Inferior parietal cortex (tissue), 1 donor: Measurements from ENCODE around the gene SELP.
A peak's percentile ranks its signal among the peaks of the same experiment; 100 is the strongest.

ENCODE experiments used
- DNase-seq: peaks from one replicate; pipeline ENCODE4 v3.0.0-alpha.2; 2016; ENCODE audit errors: extremely low spot score

SELP gene

DNA sequence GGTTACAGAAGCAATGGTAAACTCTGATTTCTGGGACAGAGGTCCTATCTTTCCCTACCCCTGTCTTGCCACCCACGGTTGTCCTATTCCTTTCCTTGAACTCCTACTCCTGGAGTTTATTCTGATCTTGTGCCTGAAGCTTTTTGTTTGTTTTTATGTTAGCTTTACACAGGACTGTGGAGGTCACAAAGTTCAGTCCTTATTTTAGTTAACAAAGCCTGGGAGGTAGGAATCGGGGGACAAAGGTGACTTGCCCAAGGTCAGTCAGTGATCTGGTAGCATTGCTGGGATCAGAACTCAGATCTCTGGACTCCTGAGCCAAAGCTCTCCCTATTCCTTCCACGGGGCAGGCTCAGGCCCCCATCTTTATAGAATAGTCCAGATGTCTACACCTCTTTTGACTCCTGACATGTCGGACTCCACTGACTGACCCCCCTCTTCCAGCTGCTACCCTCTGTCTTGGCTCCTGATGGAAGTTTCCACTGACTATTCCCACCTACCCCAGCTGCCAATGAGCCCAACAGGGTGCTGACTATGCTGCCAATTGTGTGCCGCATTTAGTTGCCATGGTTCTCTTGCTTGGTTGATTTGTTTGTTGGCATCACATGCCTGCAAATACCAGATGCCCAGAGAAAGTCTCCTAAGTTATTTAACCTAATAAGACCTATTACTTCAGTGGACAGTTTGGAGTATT, 53.5 kb downstream of the SELP start:
- no peak for DNase-seq

DNA sequence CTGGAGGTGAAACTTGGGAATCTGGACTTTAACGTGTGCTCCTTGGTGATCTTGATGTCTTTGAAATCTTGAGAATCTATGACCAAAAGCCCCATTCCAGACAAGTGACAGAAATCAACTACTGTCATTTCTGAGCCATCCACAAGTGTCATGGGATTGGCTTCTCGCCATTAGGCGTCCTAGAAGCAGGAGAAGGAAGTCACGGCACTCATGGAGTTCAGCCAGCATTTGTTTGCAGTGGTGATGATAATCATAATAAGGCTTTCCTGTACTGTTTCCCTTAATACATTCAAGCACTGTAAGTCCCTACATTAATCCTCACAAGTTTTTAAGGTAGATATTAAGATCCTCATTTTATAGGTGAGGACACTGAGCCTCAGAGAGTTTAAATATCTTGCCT, 55.6 kb downstream of the SELP start:
- no peak for DNase-seq

DNA sequence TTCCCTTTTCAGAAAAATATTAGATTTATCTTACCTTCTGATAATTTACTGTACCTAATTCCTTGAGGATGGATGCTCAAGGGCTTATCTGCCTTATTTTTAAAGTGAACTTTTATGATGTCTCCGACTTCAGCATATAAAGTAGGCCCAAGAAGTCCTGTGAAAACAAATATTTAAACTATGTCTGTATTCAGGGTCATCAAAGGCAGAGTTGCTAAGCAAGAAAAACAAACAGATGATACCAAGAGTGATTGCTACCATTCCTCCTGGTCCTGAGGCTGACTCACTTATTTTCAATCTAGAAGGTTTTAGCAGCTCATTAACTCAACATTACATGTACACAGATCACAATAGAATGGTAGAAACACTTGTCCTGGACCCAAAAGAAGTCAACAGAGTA, 57.7 kb downstream of the SELP start:
- no peak for DNase-seq

DNA sequence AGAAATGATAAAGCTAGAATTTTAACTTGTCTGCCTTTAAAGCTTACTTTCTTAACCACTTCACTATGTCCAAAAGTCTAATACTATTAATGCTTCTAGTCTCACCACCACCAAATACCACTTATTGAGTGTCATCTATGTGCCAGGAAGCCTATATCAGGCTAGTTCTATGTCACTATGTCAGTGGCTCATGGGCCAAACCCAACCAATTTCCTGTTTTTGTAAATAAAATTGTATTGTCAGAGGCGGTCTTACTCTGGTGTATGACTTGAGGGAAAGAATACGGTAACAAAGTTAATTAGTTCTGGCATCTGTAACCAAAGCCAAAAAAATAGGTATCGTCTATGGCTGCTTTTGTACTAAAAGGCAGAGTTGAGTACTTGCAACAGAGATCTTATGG, 58.5 kb downstream of the SELP start:
- DNase-seq: no peak

DNA sequence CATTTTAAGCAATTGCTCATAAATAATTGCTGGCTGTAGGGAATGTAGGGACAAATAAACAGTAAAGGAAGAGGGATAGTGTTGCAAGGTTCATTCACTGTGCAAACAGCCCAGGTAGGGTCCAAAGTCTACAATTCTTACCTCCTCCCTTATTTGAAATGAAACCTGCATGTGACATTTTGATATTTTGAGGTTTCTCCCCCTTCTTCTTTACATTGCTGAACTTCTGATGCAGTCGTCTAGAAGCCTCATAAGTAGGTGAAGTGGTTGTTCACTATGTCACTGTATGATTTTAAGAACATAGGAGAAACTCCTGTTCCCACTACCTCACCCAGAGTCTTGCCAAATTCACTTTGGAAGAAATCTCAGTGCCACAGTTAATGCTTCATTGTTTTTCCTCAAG, 59.8 kb downstream of the SELP start:
- DNase-seq: no peak

DNA sequence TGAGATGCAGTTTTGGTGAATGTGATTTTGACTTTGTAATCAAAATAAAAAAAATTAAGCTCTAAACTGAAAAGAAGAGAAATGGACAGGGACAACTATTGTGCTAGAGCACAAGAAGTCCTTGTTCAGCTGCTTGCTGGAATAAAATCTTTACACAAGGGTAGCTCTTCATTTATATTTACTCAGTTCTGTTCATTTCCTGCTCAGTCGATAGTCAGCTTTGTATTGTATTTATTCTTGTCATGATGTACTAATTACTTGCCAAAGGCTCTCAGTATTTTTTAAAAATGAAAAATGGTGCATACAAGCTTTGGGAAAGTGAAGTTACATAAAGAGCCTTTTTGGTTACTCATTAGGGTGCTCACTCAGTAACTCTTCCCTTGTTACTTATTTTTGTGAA, 61.4 kb downstream of the SELP start:
- no peak for DNase-seq

DNA sequence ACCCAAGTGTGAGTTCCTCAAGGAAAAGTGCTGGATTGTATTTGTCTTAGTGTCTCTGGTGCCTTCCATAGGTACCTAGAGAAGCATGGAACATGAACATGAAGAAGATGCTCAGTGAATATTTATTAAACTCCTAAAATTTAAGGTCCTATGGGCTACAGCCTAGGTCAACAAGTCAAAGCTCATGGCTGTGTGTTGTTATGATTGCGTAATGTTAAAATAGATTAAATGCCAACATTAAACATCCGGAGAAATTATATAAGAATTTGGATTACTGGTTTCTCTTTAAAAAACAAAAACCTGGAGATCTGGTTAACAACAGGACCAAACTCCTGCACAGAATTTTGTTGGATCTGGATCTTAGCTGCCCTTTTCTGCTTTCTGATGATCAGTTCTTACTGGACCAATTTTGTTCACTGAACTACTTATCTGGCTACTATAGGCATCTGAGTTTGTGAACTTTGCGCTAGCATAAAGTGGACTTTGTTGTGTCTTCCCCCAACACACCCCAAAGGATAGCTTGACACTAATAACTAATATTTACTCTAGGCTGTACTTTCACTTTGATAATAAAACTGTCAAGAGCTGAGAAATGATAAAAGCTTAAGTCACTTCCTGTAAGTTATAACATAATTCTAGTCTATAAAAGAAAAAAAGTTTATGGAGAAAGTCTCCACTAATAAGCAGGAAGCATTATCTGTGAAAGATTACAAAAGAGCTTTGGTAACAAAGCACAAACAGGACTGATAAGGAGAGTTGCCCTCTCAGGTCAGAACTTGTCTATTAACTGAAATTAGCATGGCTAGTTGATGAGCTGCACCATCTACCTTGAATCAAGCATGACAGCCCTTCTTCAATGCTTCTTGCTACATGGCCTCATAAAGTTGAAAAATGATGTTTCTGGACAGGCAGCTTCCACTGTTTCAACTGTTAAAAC, 64.3 kb downstream of the SELP start:
- no peak for DNase-seq

DNA sequence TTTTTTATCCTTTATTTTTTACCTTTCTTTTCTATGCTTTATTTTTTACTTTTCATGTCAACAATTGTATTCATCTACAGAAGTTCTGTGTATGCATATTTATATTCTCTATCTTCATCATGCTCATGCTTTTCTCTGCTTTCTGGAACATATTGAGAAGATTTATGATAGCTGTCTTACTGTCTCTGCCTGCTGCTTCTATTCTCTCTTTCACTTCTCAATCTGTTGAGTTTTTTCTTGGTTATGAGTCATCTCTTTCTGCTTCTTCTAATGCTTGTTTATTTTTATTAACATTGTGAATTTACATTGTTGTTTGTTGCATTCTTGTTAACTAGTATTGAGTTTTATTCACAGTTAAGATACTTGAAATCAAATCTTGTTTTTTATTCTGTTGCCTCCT, 66.3 kb downstream of the SELP start:
- DNase-seq: no peak

DNA sequence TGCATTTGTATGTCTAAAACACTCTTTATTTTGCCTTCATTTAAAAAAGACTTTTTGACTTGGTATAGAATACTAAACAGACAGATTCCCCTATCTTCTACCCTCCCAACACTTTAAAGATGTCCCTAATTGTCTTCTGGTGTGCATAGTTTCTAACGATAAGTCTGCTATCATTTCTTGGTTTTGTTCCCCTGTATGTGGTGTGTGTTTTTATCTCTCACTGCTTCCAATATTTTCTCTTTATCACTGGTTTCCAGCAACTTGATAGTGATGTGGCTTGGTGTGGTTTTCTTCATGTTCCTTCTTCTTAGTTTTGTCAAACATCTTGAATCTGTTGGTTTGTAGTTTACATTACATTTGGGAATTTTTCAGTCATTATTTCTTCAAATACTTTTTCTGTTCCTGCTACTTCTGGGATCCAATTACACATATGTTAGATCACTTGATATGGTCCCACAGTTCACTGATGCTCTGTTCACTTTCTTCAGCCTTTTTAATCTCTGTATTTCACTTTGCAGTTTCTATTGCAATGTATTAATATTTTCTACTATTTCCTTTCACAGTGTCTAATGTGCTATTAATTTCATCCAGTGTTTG, 66.8 kb downstream of the SELP start:
- no peak for DNase-seq

DNA sequence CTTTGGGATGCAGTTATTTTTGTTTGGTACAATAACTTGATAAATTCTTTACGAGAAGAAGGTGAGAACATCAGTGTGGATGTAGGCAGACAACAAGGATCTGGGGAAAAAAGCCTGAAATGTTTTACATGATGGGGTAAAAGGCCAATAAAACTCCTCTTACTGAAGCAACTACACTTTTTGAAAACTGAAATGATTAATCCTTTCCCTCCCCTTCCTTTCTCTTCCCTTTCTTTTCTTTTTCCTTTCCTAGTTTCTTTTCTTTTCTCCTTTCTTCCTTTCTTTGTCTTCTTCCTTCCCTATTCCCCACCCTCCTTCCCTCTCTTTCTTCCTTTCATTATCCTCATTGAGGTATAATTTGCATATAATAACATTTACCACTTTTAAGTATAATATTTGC, 68.2 kb downstream of the SELP start:
- DNase-seq: no peak

DNA sequence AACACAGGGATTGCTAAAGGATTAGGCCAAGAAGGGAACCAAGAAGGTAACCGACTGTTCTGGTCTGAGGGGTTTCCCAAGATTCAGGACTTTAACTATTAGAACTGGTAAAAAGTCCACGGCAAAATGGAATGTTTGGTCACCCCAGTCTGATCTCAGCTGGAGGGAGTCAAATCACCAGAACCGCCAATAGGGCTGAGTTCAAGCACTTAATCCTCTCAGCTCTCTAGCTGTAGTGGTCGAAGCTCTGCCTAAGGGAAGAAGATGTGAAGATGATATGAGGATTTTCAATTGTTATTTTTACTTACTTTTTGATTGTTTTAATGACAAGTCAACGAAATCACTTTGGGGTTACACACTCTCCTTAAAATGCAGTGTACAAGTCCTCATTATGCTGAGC, 72.8 kb downstream of the SELP start:
- DNase-seq: no peak

DNA sequence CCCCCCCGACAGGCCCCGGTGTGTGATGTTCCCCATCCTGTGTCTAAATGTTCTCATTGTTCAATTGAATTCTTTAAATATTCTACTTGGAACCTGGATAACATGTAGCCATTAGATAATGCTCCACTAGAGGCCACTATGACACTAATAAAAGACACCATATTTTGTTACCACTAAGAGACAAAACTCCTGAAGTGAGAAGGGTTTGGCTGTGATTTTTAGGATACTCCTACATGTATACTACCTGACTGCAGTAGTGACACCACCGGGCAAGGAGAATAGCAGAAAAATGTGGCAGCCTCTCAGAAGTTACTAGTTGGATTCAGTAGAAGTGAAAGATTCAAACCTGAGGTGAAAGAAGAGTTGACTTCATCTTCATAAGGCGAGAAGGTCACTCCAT, 79.6 kb downstream of the SELP start:
- peak; percentile 47 for DNase-seq

DNA sequence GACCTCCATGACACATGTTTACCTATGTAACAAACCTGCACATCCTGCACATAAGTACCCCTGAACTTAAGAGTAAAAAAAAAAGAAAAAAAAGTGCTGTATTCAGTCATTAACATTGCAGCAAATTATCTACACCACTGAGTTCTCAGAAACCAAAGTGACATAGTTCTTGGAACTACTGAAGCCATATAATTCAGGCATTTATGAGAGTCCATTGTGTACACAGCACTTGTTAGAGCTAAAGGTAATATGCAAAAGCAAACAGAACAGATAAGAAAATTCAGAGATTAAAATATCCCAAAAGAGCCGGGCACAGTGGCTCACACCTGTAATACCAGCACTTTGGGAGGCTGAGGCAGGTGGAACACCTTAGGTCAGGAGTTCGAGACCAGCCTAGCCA, 81.6 kb downstream of the SELP start:
- DNase-seq: no peak

DNA sequence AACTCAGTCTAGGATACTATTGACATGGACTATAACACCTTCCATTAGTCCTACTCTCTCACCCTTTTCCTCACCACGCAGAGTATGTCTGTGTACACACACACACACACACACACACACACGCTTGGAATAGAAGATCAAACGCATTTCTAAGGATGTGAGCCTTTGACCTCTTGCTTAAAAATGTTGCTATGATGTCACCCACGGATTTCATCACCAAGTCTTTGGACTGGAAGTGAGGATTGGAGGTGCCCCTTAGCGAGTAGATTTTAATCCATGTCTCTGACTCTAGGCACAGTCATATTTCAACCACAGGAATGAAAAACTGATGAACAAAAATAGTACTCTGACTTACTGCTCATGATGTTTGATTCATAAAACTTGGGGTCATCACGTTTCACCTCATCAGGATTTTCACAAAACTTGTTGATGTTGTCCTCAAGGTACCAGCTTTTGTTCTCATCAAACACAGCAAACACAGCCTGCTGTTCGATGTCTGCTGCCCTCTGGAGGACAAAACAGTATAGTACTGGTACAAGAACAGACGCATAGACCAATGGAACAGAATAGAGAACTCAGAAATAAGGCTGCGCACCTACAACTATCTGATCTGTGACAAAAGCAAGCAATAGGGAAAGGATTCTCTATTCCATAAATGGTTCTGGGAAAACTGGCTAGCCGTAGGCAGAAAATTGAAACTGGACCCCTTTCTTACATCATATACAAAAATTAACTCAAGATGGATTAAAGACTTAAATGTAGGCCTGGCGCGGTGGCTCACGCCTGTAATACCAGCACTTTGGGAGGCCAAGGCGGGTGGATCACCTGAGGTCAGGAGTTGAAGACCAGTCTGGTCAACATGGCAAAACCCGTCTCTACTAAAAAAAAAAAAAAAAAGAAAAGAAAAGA, 83.6 kb downstream of the SELP start:
- peak; percentile 89 for DNase-seq

DNA sequence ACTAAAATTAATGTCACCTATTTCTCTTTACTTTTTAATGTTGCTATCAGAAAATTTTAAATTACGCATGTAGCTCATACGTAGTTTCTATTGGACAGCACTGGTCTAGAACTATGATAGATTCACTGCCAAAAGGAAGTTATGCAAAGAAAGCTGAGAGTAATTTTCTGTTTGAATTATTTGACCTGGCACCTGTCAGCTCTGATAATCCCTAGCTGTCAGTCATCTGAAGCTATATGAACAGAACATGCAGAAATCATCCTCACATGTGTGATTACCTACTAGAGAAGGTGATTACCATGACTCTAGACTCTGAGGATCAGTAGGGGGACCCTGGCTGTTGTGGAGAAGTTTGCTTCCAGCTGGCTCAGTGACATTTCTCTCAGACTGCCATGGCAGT, 84.5 kb downstream of the SELP start:
- DNase-seq: no peak

DNA sequence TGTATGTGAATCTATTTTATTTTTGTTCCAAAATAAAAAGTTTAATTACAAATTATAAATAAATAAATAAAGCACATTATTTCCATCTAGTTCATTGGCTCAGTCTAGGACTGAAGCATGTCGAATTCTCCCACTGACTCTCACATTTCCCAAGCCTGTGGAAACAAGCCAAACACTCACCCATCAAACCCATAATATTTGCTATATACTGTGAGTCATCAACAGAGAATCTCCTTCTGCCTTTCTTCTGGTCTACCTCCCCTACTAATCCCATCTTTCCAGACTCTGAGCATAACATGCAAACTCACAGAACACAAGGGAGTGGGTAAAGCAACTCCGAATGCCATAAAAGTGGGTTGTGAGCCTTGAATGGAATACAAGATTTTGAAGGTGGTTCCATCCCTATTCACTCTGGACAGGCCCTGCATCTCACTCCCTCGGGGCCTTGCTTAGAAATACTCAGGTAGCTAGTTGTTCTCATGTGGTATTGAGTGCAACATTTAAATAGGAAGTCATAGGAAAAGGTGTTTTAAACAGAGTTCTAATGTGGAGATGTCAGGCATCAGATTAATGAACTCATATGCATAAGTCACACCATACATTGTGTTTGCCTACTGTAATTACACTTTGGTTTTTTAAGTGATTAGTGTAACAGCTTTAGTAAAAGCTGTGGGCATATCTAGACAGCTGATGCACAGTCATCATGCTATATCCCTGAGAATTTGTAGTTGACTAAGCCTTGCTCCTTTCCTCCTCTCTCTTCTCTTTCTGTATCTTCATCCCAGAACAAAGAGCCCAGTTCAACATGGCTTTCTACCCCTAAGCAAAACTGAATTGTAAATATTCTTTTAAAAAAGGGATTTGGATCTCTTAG, 90.7 kb downstream of the SELP start:
- DNase-seq: no peak
